Left kidney (tissue), 2 donors: Measurements from ENCODE around the gene GBP4. TPM values are rescaled to one million over a fixed set of nuclear protein-coding genes. Genes with fewer than 3 reads are reported as not detected.

Experiments
- DNase-seq: peaks from one replicate; pipeline ENCODE4 v3.0.0-alpha.2; 2013
- polyA plus RNA-seq: library from polyadenylated mRNA; unstranded; fragments of 120-200 nt; gene quantifications from one replicate; pipeline ENCODE4 v1.2.1, GENCODE V29; 2013; ENCODE audit not compliant: insufficient read length

GBP4 gene
- polyA plus RNA-seq, 1 donor = 9.7 TPM

DNA sequence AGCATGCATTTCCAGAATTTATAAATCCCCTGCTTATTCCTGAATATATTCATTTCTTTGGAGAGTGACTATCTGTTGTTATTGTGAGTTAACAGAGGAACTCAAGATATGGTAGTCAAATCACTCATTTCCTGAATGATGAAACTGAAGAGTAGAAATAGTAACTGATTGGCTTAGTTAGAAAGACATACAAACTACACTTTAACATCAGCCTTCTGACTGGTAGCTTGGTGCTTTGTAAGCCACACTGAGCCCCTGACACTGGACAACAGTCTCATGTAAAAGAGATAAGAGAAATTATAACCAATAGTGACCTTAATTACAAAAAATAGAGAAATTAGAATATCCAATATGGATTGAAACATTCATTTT, 27.7 kb downstream of the GBP4 start:
- no peak for DNase-seq

GRCh38 chr1:89170170-89171066, 28.3 kb downstream of the GBP4 start:
- no peak for DNase-seq

- DNase-seq = no peak
Measured at GRCh38 chr1:89169166-89169565, 29.6 kb downstream of the GBP4 start.

GRCh38 chr1:89167590-89168230, 31.0 kb downstream of the GBP4 start:
- no peak for DNase-seq

DNA sequence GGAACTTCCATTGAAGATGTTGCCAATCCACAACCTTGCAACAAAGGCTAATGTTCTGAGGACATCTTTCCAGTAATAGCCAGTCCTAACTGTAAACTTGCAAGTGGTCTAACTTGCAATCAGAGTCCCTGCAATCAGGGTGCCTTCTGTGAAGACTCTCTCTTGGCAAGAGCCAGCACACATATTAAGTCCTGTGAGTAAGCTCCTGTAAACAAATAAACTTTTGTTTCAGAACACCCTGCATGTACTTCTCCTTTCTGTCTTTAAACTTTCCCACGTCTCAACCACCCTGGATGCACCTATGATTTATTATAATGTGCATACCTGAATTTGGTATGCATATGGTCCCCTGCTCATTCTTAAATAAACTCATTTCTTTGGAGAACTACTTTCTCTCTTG, 32.0 kb downstream of the GBP4 start:
- DNase-seq = no peak

DNA sequence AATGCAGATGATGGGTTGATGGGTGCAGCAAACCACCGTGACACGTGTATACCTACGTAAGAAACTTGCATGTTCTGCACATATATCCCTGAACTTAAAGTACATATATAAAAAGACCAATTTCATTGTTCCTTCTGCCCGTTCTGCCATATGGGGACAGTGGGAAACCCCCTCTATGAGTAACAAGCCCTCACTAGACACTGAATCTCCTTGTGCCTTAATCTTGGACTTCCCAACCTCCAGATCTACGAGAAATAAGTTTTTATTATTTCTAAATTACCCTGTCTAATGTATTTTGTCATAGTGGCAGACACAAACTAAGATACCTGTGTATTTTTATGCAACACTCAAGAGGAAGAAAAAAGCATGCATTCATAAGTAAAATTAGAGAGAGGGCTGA, 32.9 kb downstream of the GBP4 start:
- DNase-seq = no peak

GRCh38 chr1:89151047-89151446, 47.7 kb downstream of the GBP4 start:
- DNase-seq = no peak

DNA sequence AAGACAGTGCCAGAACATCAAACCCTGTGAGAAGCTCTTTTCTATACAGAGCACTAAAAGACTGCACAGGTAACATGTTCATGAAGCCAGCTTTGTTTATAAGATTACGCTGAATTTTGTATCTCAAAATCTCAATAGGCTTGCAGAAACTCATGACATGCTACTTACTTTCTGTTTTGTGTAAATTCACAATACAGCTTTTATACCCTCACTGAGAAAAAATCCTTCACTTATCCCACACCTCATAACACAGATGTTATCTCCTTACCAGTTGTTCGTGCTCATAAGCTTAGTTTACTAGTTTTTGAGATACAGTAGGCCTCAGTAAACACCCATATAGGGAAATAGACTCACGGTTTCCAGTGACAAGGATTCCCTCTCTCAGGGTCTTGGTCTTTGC, 48.8 kb downstream of the GBP4 start:
- no peak for DNase-seq

DNA sequence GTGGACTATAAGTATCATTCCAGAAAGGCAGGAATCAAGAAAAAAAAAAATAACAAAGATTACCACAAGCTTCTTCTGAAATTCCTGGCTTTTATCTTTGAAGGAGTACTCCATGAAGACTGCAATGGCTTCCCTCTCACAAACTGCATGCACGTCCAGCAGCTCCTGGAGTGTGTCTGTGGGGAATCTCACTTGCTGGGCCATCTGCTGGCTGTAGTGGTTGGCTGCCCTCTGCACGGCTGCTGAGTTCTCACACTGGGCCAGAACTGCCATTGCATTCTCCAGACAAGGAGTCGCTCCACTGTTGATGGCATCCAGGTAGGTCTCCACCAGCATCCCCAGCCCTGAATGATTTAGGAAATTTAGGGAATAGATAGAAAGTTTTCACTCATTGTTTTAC, 49.5 kb downstream of the GBP4 start:
- no peak for DNase-seq

GRCh38 chr1:89147678-89148658, 50.8 kb downstream of the GBP4 start:
- DNase-seq = no peak

- DNase-seq = no peak
Measured at GRCh38 chr1:89146721-89147120, 52.0 kb downstream of the GBP4 start.

DNA sequence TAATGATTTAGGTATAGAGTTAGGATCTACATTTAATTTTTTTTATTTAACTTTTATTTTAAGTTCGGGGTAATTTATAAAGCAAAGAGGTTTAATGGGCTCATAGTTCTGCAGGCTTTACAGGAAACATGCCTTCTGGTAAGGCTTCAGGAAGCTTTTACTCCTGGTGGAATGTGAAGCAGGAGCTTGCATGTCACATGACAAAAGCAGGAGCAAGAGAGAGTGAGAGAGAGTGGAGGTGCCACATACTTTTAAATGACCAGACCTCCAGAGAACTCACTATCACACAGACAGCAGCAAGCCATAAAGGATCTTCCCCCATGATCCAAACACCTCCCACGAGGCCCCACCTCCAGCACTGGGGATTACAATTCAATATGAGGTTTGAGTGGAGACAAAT, 55.3 kb downstream of the GBP4 start:
- no peak for DNase-seq

DNA sequence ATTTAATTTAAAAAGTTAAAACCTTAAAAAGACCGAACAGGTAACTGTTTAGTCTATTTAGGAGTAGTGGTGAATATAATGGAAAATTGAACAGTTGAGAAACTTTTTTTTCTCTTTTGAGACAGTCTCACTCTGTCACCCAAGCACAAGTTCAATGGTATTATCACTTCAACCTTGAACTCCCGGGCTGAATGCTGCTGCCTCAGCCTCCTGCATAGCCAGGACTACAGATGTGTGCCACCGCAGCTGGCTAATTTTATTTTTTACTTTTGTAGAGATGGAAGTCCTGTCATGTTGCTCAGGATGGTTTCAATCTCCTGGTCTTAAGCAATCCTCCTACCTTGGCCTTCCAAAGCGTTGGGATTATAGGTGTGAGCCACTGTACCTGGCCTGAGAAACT, 56.6 kb downstream of the GBP4 start:
- DNase-seq = no peak

- DNase-seq = no peak
Measured at GRCh38 chr1:89133747-89134146, 65.0 kb downstream of the GBP4 start.

Other genes with a start within 250 kb of the GBP4 start
- gene KYAT3, start 206.3 kb downstream of the GBP4 start, polyA plus RNA-seq = 44.1 TPM
- 19.1 TPM for gene RBMXL1, start 206.3 kb downstream of the GBP4 start, polyA plus RNA-seq
- gene GBP3, start 176.1 kb downstream of the GBP4 start, polyA plus RNA-seq = 14.2 TPM
- 18.5 TPM for gene GBP1, start 133.7 kb downstream of the GBP4 start, polyA plus RNA-seq
- gene GBP2, start 72.8 kb downstream of the GBP4 start, polyA plus RNA-seq = 2.9 TPM
- gene GBP7, start 22.9 kb downstream of the GBP4 start, polyA plus RNA-seq = not detected
- gene GBP5, start 73.9 kb upstream of the GBP4 start, polyA plus RNA-seq = 0.28 TPM
- gene GBP6, start 165.1 kb upstream of the GBP4 start, polyA plus RNA-seq = not detected